Endothelial cell of umbilical vein (primary cell): Measurements from ENCODE around the gene ZDHHC23.

Experiments used
- CTCF ChIP-seq, 2 donors: IDR thresholded peaks; 1 replicate in 1 of 2; 2 replicates in 1 of 2; pipeline ENCODE4 v1.5.1; 2011; ENCODE audit warnings: low read length in 2 of 2, mild to moderate bottlenecking in 2 of 2, moderate library complexity in 2 of 2, control low read depth in 1 of 2, inconsistent platforms in 1 of 2, low read depth in 1 of 2; ENCODE audit not compliant: insufficient read depth in 1 of 2; ENCODE audit errors: extremely low read depth in 1 of 2
- EZH2 ChIP-seq: IDR thresholded peaks from 2 replicates; pipeline ENCODE4 v1.6.1; 2012; ENCODE audit warnings: borderline replicate concordance, low read depth, mild to moderate bottlenecking, moderate library complexity, low read length, inconsistent platforms; ENCODE audit not compliant: severe bottlenecking
- MAX ChIP-seq: IDR thresholded peaks from 2 replicates; pipeline ENCODE4 v1.6.1; 2011; ENCODE audit not compliant: insufficient read depth, insufficient read length

- no peak for TF ChIP-seq CTCF (IDR thresholded peaks at IDR 0.05; ENCODE audit: extremely low read depth in 1 of 2, insufficient read depth in 1 of 2, low read depth in 1 of 2, low read length in 2 of 2)
- TF ChIP-seq MAX, result no peak
- no peak for TF ChIP-seq EZH2
Observed at GRCh38 chr3:113954091-113954685, 6.4 kb downstream of the ZDHHC23 start.
